Spleen (tissue), 11 donors: ENCODE data around the gene PIGU. TPM values are rescaled to one million over a fixed set of nuclear protein-coding genes. Genes with fewer than 3 reads are reported as not detected.
A peak's percentile ranks its signal among the peaks of the same experiment; 100 is the strongest.

ENCODE experiments used
- DNase-seq: peaks from one replicate; pipeline ENCODE4 v3.0.0-alpha.2; 2020
- H3K27ac ChIP-seq, 8 donors: fragments of 200-600 bp; sonication (generic) in 7 of 8; 1 replicate in 4 of 8; 2 replicates in 4 of 8; pipeline versions ENCODE4 v1.5.0 to v1.8.0; 2016 to 2021; ENCODE audit warnings: inconsistent platforms in 4 of 8, mild to moderate bottlenecking in 4 of 8, moderate library complexity in 1 of 8
- H3K27me3 ChIP-seq, 7 donors: fragments of 200-600 bp; sonication (generic) in 6 of 7; replicated peaks in 1 of 7; 1 replicate in 4 of 7; 2 replicates in 3 of 7; pipeline versions ENCODE4 v1.5.0 to v1.8.0; 2016 to 2021; ENCODE audit warnings: inconsistent platforms in 3 of 7, mild to moderate bottlenecking in 1 of 7
- H3K36me3 ChIP-seq, 6 donors: fragments of 200-600 bp; sonication (generic) in 5 of 6; 1 replicate in 4 of 6; 2 replicates in 2 of 6; pipeline versions ENCODE4 v1.5.0 to v1.8.0; 2016 to 2021; ENCODE audit warnings: inconsistent platforms in 2 of 6
- H3K4me1 ChIP-seq, 6 donors: fragments of 200-600 bp; sonication (generic) in 5 of 6; 1 replicate in 3 of 6; 2 replicates in 3 of 6; pipeline versions ENCODE4 v1.5.0 to v1.8.0; 2016 to 2021; ENCODE audit warnings: inconsistent platforms in 3 of 6
- H3K4me3 ChIP-seq, 8 donors: fragments of 200-600 bp; sonication (generic) in 7 of 8; 1 replicate in 4 of 8; 2 replicates in 4 of 8; pipeline versions ENCODE4 v1.5.0 to v1.8.0; 2016 to 2021; ENCODE audit warnings: inconsistent platforms in 4 of 8, mild to moderate bottlenecking in 4 of 8, moderate library complexity in 2 of 8
- H3K9me3 ChIP-seq, 8 donors: fragments of 200-600 bp; sonication (generic) in 7 of 8; 1 replicate in 4 of 8; 2 replicates in 4 of 8; pipeline versions ENCODE4 v1.5.0 to v1.8.0; 2016 to 2021; ENCODE audit warnings: inconsistent platforms in 4 of 8
- POLR2A ChIP-seq, 3 donors: fragments of 450-650 bp; IDR thresholded peaks; one replicate each; pipeline ENCODE4 v1.5.1; 2017; ENCODE audit warnings: antibody characterized with exemption in 3 of 3, mild to moderate bottlenecking in 1 of 3
- POLR2AphosphoS5 ChIP-seq, 3 donors: sonication (generic); formaldehyde crosslinking; IDR thresholded peaks; one replicate each; pipeline ENCODE4 v1.5.1; 2017; ENCODE audit warnings: antibody characterized with exemption in 3 of 3
- WGBS, 5 donors: extraction: QIAGEN DNeasy Blood & Tissue Kit in 3 of 5; methylation state at CpG; one replicate each; pipeline versions ENCODE4 v1.1.5 to v1.1.7; 2013 to 2018; 5-methylcytosine and 5-hydroxymethylcytosine counted together
- intact Hi-C: fragments of 100-400 bp; cut with DNase I; formaldehyde crosslinking; loops from one replicate; pipeline ENCODE4 v1.15.0; 2023; ENCODE audit warnings: low total_unique reads
- polyA plus RNA-seq, 3 donors: library from polyadenylated mRNA; stranded (reverse); fragments of 200-250 nt; gene quantifications; one replicate each; pipeline ENCODE4 v1.2.1, GENCODE V29; 2013
- total RNA-seq, 7 donors: library from RNA; depleted of rRNA in 3 of 7; stranded (reverse); fragments of >200 nt in 3 of 7; fragmentation: NEBNext Ultra II Directional in 4 of 7; extraction: Animal tissue kit (Norgen Biotek cat#: 25700) in 4 of 7; gene quantifications; one replicate each; pipeline versions ENCODE4 v1.1.0 to v1.2.1, GENCODE V29; 2016 to 2021
- TF ChIP-seq, protein P1 (sequence below), 11 experiments: fragments of 200-600 bp in 7 of 11; fragments of 450-650 bp in 4 of 11; sonication (generic) in 4 of 11; IDR thresholded peaks in 8 of 11; conservative IDR thresholded peaks in 3 of 11; 1 replicate in 7 of 11; 2 replicates in 4 of 11; pipeline versions ENCODE4 v1.4.0 to v1.8.0; 2016 to 2021; ENCODE audit warnings: antibody characterized with exemption in 11 of 11, inconsistent platforms in 4 of 11, mild to moderate bottlenecking in 1 of 11
- donor health status: healthy with polysubstance abuse.
- donor health status: DM: no; HTN: no; CAD: no; lungs with moderate emphysema.
- donor health status: DM: no; HTN: no; CAD: no.
- donor health status: Bipolar disorder and iron deficiency.
- donor health status: healthy.
- donor health status: DM: no; HTN: no; CAD: no.
- donor health status: DM: yes; HTN: yes; CAD: no.

PIGU gene
- total and polyA plus RNA-seq, 10 donors: 10.0 to 20.4 (median 14.5) TPM

GRCh38 chr20:34566978-34567891 is 109.7 kb downstream of the PIGU start:
- no peak overlapping the region for H3K27ac ChIP-seq
- intact Hi-C loops: no loop called here
- WGBS, 5 donors: 86 to 94% (median 90%) methylated on average over 9 of the region's 9 CpGs
- DNase-seq: peak; percentile 68
- TF ChIP-seq POLR2A (IDR thresholded peaks at IDR 0.05) (no peak), POLR2AphosphoS5 (IDR thresholded peaks at IDR 0.05) (no peak)
- TF ChIP-seq, protein P1, sequence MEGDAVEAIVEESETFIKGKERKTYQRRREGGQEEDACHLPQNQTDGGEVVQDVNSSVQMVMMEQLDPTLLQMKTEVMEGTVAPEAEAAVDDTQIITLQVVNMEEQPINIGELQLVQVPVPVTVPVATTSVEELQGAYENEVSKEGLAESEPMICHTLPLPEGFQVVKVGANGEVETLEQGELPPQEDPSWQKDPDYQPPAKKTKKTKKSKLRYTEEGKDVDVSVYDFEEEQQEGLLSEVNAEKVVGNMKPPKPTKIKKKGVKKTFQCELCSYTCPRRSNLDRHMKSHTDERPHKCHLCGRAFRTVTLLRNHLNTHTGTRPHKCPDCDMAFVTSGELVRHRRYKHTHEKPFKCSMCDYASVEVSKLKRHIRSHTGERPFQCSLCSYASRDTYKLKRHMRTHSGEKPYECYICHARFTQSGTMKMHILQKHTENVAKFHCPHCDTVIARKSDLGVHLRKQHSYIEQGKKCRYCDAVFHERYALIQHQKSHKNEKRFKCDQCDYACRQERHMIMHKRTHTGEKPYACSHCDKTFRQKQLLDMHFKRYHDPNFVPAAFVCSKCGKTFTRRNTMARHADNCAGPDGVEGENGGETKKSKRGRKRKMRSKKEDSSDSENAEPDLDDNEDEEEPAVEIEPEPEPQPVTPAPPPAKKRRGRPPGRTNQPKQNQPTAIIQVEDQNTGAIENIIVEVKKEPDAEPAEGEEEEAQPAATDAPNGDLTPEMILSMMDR (IDR thresholded peaks at IDR 0.05 in 8 of 11, conservative IDR thresholded peaks at IDR 0.05 in 3 of 11): no peak
- no peaks in the 10 kb centered on the region for H3K9me3 ChIP-seq
- peaks cover 0 to 60% (median 4%) of the 10 kb centered on the region in 6 donors for H3K36me3 ChIP-seq
- no peaks in the 10 kb centered on the region for H3K27me3 ChIP-seq
- peaks cover 0 to 11% (median 4%) of the 10 kb centered on the region in 6 donors for H3K4me1 ChIP-seq
- no peak overlapping the region for H3K4me3 ChIP-seq

DNA sequence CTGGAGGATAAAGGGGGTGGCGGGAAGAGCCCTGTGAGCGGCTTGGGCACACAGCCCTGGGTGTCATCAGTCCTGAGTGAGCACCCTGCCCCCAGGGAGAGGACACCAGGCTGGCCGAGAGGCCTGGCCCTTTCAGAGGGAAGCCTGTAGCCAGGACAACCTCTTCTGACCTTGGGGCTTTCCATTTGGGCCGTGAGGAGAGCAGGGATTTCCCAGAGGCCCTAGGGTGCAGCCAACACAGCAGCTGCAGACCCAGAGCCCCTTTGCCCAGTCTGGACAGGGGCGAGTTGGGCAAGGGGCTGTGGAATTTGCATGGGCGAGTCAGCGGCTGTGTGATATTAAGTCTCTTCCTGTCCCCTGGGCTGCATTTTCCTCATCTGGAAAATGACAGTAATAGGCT is 112.1 kb downstream of the PIGU start:
- peaks cover 0 to 13% (median 0%) of the 10 kb centered on the region in 6 donors for H3K4me1 ChIP-seq
- peak overlapping the region in 1 of 8 donors; percentile 30 for H3K27ac ChIP-seq
- peak; percentile 48 for DNase-seq
- H3K4me3 ChIP-seq: no peak overlapping the region
- no peaks in the 10 kb centered on the region for H3K9me3 ChIP-seq
- 60 to 87% (median 76%) methylated on average over 6 to 7 of the region's 7 CpGs for WGBS, 5 donors
- no peaks in the 10 kb centered on the region for H3K27me3 ChIP-seq
- peaks cover 0 to 42% (median 3%) of the 10 kb centered on the region in 6 donors for H3K36me3 ChIP-seq
- TF ChIP-seq, protein P1 (IDR thresholded peaks at IDR 0.05 in 8 of 11, conservative IDR thresholded peaks at IDR 0.05 in 3 of 11): no peak
- TF ChIP-seq POLR2AphosphoS5 (IDR thresholded peaks at IDR 0.05): no peak
- no peak for TF ChIP-seq POLR2A (IDR thresholded peaks at IDR 0.05)
- intact Hi-C loops: no loop called here

DNA sequence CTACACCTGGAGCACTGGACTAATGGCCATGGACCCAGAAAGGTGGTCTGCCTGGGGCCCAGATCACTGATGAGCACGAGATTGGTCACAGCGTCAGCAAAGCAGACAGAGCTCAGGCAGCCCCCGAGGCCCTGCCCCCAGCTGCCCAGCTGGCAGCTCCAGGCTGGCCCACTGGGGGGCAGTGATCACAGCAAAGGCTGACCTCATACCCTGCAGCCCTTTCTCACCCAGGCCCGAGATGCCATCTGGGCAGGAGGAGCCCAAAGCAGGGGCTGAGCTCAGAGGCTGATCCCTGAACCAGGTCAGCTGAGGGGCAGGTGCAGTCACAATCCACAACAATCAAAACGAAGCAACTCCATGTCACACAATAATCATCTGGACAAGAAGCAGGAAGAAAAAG is 114.3 kb downstream of the PIGU start:
- no peaks in the 10 kb centered on the region for H3K9me3 ChIP-seq
- peak in 1 of 3 donors; percentile 39 for TF ChIP-seq POLR2AphosphoS5 (IDR thresholded peaks at IDR 0.05)
- TF ChIP-seq POLR2A (IDR thresholded peaks at IDR 0.05): no peak
- TF ChIP-seq, protein P1 (IDR thresholded peaks at IDR 0.05 in 8 of 11, conservative IDR thresholded peaks at IDR 0.05 in 3 of 11): peak in 8 of 11 experiments; percentile 27 to 63 (median 46)
- intact Hi-C loops: no loop called here
- WGBS, 5 donors: 33 to 72% (median 66%) methylated on average over 2 to 5 of the region's 5 CpGs
- H3K27me3 ChIP-seq: no peaks in the 10 kb centered on the region
- H3K27ac ChIP-seq: no peak overlapping the region
- H3K4me1 ChIP-seq: peaks cover 4 to 32% (median 10%) of the 10 kb centered on the region in 6 donors
- H3K4me3 ChIP-seq: no peak overlapping the region
- DNase-seq: no peak
- peaks cover 0 to 22% (median 0%) of the 10 kb centered on the region in 6 donors for H3K36me3 ChIP-seq

GRCh38 chr20:34561661-34562060 is 115.2 kb downstream of the PIGU start:
- TF ChIP-seq POLR2A (IDR thresholded peaks at IDR 0.05) (no peak), POLR2AphosphoS5 (IDR thresholded peaks at IDR 0.05) (no peak)
- TF ChIP-seq, protein P1 (IDR thresholded peaks at IDR 0.05 in 8 of 11, conservative IDR thresholded peaks at IDR 0.05 in 3 of 11): no peak
- no peak overlapping the region for H3K4me3 ChIP-seq
- DNase-seq: no peak
- intact Hi-C loops: no loop called here
- H3K9me3 ChIP-seq: no peaks in the 10 kb centered on the region
- 90 to 92% (median 91%) methylated on average over 10 of the region's 10 CpGs for WGBS, 5 donors
- H3K27ac ChIP-seq: peak overlapping the region in 1 of 8 donors; percentile 1
- H3K4me1 ChIP-seq: peaks cover 5 to 33% (median 13%) of the 10 kb centered on the region in 6 donors
- peaks cover 0 to 13% (median 0%) of the 10 kb centered on the region in 6 donors for H3K36me3 ChIP-seq
- H3K27me3 ChIP-seq: no peaks in the 10 kb centered on the region
